NCI-H748 (cell line): ENCODE results near the gene PIGK.

Experiments used
- DNase-seq: peaks from one replicate; lab custom pipeline; 2025; ENCODE audit not compliant: unreplicated experiment; lab: John Stamatoyannopoulos, UW

PIGK gene

DNA sequence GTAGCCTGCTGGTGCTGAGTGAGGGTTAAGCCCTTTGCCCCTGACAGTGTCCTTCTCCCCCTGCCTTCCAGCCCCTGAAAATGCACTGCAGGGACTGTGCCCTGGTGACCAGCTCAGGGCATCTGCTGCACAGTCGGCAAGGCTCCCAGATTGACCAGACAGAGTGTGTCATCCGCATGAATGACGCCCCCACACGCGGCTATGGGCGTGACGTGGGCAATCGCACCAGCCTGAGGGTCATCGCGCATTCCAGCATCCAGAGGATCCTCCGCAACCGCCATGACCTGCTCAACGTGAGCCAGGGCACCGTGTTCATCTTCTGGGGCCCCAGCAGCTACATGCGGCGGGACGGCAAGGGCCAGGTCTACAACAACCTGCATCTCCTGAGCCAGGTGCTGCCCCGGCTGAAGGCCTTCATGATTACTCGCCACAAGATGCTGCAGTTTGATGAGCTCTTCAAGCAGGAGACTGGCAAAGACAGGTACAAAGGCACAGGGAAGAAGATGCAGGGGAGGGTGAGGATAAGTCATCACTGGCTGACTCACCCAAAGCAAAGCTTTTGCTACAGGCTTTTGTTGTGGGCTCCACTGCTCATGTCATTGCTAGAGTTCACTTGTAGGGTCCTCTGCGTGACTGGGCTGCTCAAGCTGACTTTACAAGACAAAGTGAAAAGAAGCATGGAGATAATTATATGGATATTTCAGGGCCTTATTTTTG lies 174.9 kb downstream of the PIGK start:
- no peak for DNase-seq

DNA sequence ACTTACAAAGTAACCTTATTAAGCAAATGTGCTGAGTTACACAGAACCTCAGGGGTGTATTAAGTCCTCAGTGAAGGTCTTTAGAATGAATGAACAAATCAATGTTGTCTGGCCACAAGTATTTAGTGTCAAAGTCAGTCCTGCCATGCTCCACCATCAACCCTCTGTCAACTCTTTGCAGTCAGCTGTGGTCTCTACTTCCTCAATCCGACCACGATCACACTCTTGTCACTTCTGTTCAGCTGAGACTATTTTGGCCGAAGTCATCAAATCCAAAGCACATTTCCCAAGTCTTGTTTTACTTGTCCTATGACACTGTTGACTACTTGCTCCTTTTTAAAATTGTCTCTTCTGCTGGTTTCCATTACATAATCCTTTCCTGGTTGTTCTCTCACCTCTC lies 178.4 kb downstream of the PIGK start:
- no peak for DNase-seq

GRCh38 chr1:77039739-77040138 lies 179.5 kb downstream of the PIGK start:
- no peak for DNase-seq

- no peak for DNase-seq
Measured at GRCh38 chr1:77039111-77039510, 180.1 kb downstream of the PIGK start.
